ENCODE results near the gene GPRIN3. TPM values are rescaled to one million over a fixed set of nuclear protein-coding genes. Genes with fewer than 3 reads are reported as not detected.

GPRIN3 gene
- total RNA-seq, 1 experiment from 2014 or later: 0.48 TPM

- no peak overlapping the region for H3K56ac ChIP-seq (ENCODE audit: insufficient read length, low read depth, low read length)
- Mint-ChIP-seq H3K27ac (no peak overlapping the region), H3K9me3 (no peaks in the 10 kb centered on the region), H3K36me3 (ENCODE audit: insufficient read depth in 1 of 3, low read depth in 3 of 3) (no peaks in the 10 kb centered on the region), H3K4me3 (no peak overlapping the region), H3K27me3 (ENCODE audit: low read depth) (no peaks in the 10 kb centered on the region), H3K4me1 (peaks cover 5 to 9% of the 10 kb centered on the region in 2 experiments; a peak in 3 of 4 replicates)
- no peak overlapping the region for H2BK20ac ChIP-seq (ENCODE audit: low read depth, low read length, poor library complexity, severe bottlenecking)
- H4K8ac ChIP-seq (replicated peaks; ENCODE audit: insufficient read length, low read depth, low read length): no peak overlapping the region
- H3K27me3 ChIP-seq (ENCODE audit: insufficient read depth, low read length): no peaks in the 10 kb centered on the region
- no peaks in the 10 kb centered on the region for H3K23me2 ChIP-seq (ENCODE audit: insufficient read length, low read depth, low read length, poor library complexity, severe bottlenecking)
- no peak overlapping the region for H2AFZ ChIP-seq (ENCODE audit: low read length)
- H4K91ac ChIP-seq (ENCODE audit: insufficient read length, low read depth, low read length): no peak overlapping the region
- H3K18ac ChIP-seq (ENCODE audit: insufficient read length, low read depth, low read length): no peak overlapping the region
- H3K9ac ChIP-seq (ENCODE audit: extremely low read depth, insufficient read length, low read length): no peak overlapping the region
- H3K4me1 ChIP-seq (ENCODE audit: insufficient read depth, low read length): no peaks in the 10 kb centered on the region
- no peaks in the 10 kb centered on the region for H4K20me1 ChIP-seq (ENCODE audit: control insufficient read depth, insufficient read depth, insufficient read length)
- H3K79me1 ChIP-seq (ENCODE audit: insufficient read depth, low read depth, low read length, poor library complexity, severe bottlenecking): no peaks in the 10 kb centered on the region
- TF ChIP-seq CTCF (conservative IDR thresholded peaks at IDR 0.05): no peak
- no peaks in the 10 kb centered on the region for H3K9me3 ChIP-seq (ENCODE audit: control insufficient read depth, low read depth, low read length)
- no peak overlapping the region for H2BK15ac ChIP-seq (ENCODE audit: low read depth, low read length)
- H3K4me2 ChIP-seq (ENCODE audit: insufficient read depth, insufficient read length, low read length): no peak overlapping the region
- H2AK5ac ChIP-seq (ENCODE audit: insufficient read length, low read length): no peak overlapping the region
- H4K5ac ChIP-seq (ENCODE audit: insufficient read length, low read depth, low read length): no peak overlapping the region
- no peak overlapping the region for H2BK12ac ChIP-seq (ENCODE audit: insufficient read length, low read depth, low read length)
- H3K79me2 ChIP-seq (ENCODE audit: insufficient read depth, low read length): no peaks in the 10 kb centered on the region
- H2BK120ac ChIP-seq (ENCODE audit: low read depth, low read length, poor library complexity, severe bottlenecking): no peak overlapping the region
- H3T11ph ChIP-seq (ENCODE audit: low read length): no peak overlapping the region
- H3K23ac ChIP-seq (ENCODE audit: insufficient read length, low read depth, low read length): no peak overlapping the region
- H3K4ac ChIP-seq (ENCODE audit: low read depth, low read length): no peak overlapping the region
- H3K27ac ChIP-seq (ENCODE audit: insufficient read length, low read depth, low read length): no peak overlapping the region
- H3K14ac ChIP-seq (ENCODE audit: insufficient read depth, low read length): no peak overlapping the region
- no peak overlapping the region for H2BK5ac ChIP-seq (ENCODE audit: insufficient read length, low read length)
- no peak for DNase-seq
Measured at GRCh38 chr4:89243733-89244252, 63.8 kb downstream of the GPRIN3 start.

Measured in H9 (cell line).